ENCODE measurements around the gene NOC3L. TPM values are rescaled to one million over a fixed set of nuclear protein-coding genes. Genes with fewer than 3 reads are reported as not detected.

Gene NOC3L
- total and polyA plus RNA-seq, 5 experiments from 2014 or later = 10.6 to 24.8 (median 16.0) TPM

DNA sequence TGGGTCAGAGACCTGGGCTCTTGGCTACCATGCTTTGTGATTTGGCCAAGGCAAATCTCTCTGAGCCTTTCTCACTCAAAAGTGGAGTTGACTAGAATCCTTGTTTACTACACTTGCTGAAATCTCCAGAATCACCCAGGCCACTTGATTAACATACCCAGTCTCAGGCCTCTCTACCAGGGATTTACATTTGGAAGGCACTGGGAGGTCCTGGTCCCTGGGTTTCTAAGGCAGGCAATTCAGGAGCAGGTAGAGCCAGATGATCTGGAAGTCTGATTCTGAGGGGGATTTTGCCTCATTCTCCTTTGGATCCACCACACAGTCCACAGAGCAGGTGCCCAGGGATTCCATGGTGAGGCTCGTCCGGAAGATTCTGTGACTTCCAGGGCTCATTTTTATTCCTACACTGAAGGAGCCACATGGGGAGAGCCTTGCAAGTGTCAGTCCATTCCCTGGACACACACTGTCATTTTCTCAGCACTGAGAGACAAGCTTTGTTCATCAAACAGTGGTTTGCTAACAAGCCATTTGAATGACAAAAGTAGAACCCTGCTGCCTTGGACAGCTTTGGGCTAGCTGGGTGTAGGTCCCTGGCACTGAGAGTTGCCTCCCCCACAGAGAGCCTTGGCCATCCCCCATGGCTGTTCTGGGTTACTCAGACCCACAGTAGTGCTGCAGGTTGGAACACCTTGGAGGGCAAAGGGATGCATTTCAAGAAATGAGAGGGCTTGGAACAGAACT, 74.2 kb downstream of the NOC3L start:
- H3K27ac Mint-ChIP-seq = no peak overlapping the region
- H3K36me3 Mint-ChIP-seq = no peaks in the 10 kb centered on the region
- DNase-seq = no peak
- H3K27me3 Mint-ChIP-seq = peaks cover 25 to 53% (median 33%) of the 10 kb centered on the region in 5 donors
- no peaks in the 10 kb centered on the region for H3K9me3 Mint-ChIP-seq
- no peaks in the 10 kb centered on the region for H3K4me1 Mint-ChIP-seq
- POLR2A ChIA-PET = no interaction called here
- H3K4me3 Mint-ChIP-seq = no peak overlapping the region
- no peak for ATAC-seq

GRCh38 chr10:94287336-94287735, 75.4 kb downstream of the NOC3L start:
- DNase-seq = no peak
- no peaks in the 10 kb centered on the region for H3K9me3 Mint-ChIP-seq
- H3K4me3 Mint-ChIP-seq = no peak overlapping the region
- peaks cover 19 to 50% (median 27%) of the 10 kb centered on the region in 5 donors for H3K27me3 Mint-ChIP-seq
- ATAC-seq = no peak
- POLR2A ChIA-PET = no interaction called here
- no peak overlapping the region for H3K27ac Mint-ChIP-seq
- H3K4me1 Mint-ChIP-seq = no peaks in the 10 kb centered on the region
- H3K36me3 Mint-ChIP-seq = no peaks in the 10 kb centered on the region

DNA sequence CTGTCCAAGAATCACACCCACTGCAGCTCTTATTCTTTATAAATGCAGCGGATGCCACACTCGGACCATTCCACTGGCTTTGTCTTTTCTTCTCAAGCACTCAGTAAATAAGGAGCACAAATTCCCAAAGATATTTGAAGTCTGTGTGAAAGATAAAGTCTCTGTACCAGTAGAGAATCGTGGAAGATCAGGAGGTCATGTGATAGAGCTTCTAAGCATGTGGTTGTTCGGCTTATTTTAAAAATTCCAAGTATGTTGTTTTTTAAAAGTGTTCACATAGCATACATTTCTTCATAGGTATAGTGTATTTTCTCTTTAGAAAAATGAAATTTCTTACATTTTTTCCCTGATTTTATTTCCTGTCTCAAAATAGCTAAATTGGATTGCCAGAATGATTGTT, 75.8 kb downstream of the NOC3L start:
- POLR2A ChIA-PET = no interaction called here
- no peaks in the 10 kb centered on the region for H3K9me3 Mint-ChIP-seq
- H3K36me3 Mint-ChIP-seq = no peaks in the 10 kb centered on the region
- ATAC-seq (no peak), DNase-seq (no peak)
- H3K27ac Mint-ChIP-seq = no peak overlapping the region
- peaks cover 19 to 46% (median 26%) of the 10 kb centered on the region in 5 donors for H3K27me3 Mint-ChIP-seq
- H3K4me1 Mint-ChIP-seq = no peaks in the 10 kb centered on the region
- H3K4me3 Mint-ChIP-seq = no peak overlapping the region

- H3K27me3 Mint-ChIP-seq = peaks cover 11 to 43% (median 19%) of the 10 kb centered on the region in 5 donors
- no peaks in the 10 kb centered on the region for H3K36me3 Mint-ChIP-seq
- H3K9me3 Mint-ChIP-seq = no peaks in the 10 kb centered on the region
- POLR2A ChIA-PET = no interaction called here
- H3K4me3 Mint-ChIP-seq = no peak overlapping the region
- H3K27ac Mint-ChIP-seq = no peak overlapping the region
- DNase-seq (no peak), ATAC-seq (no peak)
- peaks cover 0 to 2% (median under 1%) of the 10 kb centered on the region in 4 donors for H3K4me1 Mint-ChIP-seq
Observed at GRCh38 chr10:94285271-94285670, 77.5 kb downstream of the NOC3L start.

Other genes starting within 250 kb of the NOC3L start
- under 1 TPM in 1 of 2 experiments, not detected in 1; 0.18 TPM for gene TBC1D12, start 39.6 kb upstream of the NOC3L start, total RNA-seq
- not detected for gene TBC1D12, start 39.6 kb upstream of the NOC3L start, polyA plus RNA-seq
- gene HELLS, start 182.8 kb upstream of the NOC3L start, total RNA-seq = 1 to 10 TPM; 6.6 to 7.8 TPM
- gene HELLS, start 182.8 kb upstream of the NOC3L start, polyA plus RNA-seq = 1 to 10 TPM; 5.3 to 6.3 (median 5.7) TPM